ENCODE results near the gene MAN1A2. TPM values are rescaled to one million over a fixed set of nuclear protein-coding genes. Genes with fewer than 3 reads are reported as not detected.

The MAN1A2 gene
- total RNA-seq, 1 experiment from 2014 or later = 28.7 TPM

DNA sequence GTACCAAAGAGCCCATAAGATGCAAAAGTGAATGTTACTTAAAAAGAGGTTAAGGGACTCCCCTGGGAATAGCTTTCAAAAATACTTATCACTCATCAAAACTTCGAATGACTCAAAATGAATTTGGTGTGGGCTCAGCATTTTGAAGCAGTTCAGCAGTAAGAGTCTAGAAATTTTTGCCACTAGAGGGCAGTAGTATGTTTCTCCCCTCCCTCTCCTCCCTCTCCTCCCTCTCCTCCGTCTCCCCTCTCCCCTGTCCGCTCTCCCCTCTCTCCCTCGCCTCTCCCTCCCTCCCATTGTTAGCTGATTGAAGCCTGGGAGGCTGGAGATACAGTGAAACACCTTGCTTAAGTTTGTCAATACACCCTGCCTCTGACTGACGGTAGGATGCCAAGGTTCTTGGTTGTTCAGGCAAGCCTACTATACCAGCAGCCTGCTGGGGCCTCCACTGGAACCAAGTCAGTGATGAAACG is 167.8 kb downstream of the MAN1A2 start:
- in situ Hi-C loops (cut with HindIII; ENCODE audit: low pct_unique_long_range_greater_than_20kb, low sequenced_read_pairs) = no loop called here
- no peaks in the 10 kb centered on the region for H3K27me3 ChIP-seq (ENCODE audit: control insufficient read depth, insufficient read depth, low read length)
- intact Hi-C loops (cut with micrococcal nuclease; ENCODE audit: unreplicated experiment) = loop anchor here (5.0 to 10.0 kb wide), 2 partner anchors 140 to 217 kb away; no protein-coding TSS in a partner anchor

GRCh38 chr1:117535821-117536220 is 168.6 kb downstream of the MAN1A2 start:
- H3K27ac ChIP-seq (ENCODE audit: low read length) = no peak overlapping the region
- DNase-seq (ENCODE audit: low read depth, low spot score) (no peak), ATAC-seq (no peak)
- H3K27me3 ChIP-seq (ENCODE audit: control insufficient read depth, insufficient read depth, low read length) = no peaks in the 10 kb centered on the region
- H3K4me3 ChIP-seq (ENCODE audit: low read depth in 2 of 2, low read length in 2 of 2) = no peak overlapping the region
- H3K36me3 ChIP-seq (ENCODE audit: control insufficient read depth, insufficient read depth, low read length) = no peaks in the 10 kb centered on the region
- ChIA-PET CTCF (interaction anchor here (0.6 kb wide), 2 partner anchors 155 to 1924 kb away, joined by 4 to 6 read pairs; no protein-coding TSS in a partner anchor), POLR2A (no interaction called here)
- no TSS peak for BruUV-seq (replicated peaks)
- TF ChIP-seq POLR2AphosphoS5 (IDR thresholded peaks at IDR 0.05; ENCODE audit: low read depth, low read length) (no peak), TCF7L2 (IDR thresholded peaks at IDR 0.05; ENCODE audit: low read depth, low read length) (no peak), SIN3A (IDR thresholded peaks at IDR 0.05; ENCODE audit: borderline replicate concordance, insufficient read depth, low read depth, low read length) (no peak)
- TF ChIP-seq, protein P1, sequence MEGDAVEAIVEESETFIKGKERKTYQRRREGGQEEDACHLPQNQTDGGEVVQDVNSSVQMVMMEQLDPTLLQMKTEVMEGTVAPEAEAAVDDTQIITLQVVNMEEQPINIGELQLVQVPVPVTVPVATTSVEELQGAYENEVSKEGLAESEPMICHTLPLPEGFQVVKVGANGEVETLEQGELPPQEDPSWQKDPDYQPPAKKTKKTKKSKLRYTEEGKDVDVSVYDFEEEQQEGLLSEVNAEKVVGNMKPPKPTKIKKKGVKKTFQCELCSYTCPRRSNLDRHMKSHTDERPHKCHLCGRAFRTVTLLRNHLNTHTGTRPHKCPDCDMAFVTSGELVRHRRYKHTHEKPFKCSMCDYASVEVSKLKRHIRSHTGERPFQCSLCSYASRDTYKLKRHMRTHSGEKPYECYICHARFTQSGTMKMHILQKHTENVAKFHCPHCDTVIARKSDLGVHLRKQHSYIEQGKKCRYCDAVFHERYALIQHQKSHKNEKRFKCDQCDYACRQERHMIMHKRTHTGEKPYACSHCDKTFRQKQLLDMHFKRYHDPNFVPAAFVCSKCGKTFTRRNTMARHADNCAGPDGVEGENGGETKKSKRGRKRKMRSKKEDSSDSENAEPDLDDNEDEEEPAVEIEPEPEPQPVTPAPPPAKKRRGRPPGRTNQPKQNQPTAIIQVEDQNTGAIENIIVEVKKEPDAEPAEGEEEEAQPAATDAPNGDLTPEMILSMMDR (IDR thresholded peaks at IDR 0.05) = no peak
- TF ChIP-seq, protein P2, sequence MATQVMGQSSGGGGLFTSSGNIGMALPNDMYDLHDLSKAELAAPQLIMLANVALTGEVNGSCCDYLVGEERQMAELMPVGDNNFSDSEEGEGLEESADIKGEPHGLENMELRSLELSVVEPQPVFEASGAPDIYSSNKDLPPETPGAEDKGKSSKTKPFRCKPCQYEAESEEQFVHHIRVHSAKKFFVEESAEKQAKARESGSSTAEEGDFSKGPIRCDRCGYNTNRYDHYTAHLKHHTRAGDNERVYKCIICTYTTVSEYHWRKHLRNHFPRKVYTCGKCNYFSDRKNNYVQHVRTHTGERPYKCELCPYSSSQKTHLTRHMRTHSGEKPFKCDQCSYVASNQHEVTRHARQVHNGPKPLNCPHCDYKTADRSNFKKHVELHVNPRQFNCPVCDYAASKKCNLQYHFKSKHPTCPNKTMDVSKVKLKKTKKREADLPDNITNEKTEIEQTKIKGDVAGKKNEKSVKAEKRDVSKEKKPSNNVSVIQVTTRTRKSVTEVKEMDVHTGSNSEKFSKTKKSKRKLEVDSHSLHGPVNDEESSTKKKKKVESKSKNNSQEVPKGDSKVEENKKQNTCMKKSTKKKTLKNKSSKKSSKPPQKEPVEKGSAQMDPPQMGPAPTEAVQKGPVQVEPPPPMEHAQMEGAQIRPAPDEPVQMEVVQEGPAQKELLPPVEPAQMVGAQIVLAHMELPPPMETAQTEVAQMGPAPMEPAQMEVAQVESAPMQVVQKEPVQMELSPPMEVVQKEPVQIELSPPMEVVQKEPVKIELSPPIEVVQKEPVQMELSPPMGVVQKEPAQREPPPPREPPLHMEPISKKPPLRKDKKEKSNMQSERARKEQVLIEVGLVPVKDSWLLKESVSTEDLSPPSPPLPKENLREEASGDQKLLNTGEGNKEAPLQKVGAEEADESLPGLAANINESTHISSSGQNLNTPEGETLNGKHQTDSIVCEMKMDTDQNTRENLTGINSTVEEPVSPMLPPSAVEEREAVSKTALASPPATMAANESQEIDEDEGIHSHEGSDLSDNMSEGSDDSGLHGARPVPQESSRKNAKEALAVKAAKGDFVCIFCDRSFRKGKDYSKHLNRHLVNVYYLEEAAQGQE (IDR thresholded peaks at IDR 0.05; ENCODE audit: insufficient read depth in 1 of 2, low read depth in 2 of 2, low read length in 1 of 2) = no peak
- in situ Hi-C loops (cut with HindIII; ENCODE audit: low pct_unique_long_range_greater_than_20kb, low sequenced_read_pairs) = no loop called here
- intact Hi-C loops (cut with micrococcal nuclease; ENCODE audit: unreplicated experiment) = loop anchor here (5.0 to 10.0 kb wide), 2 partner anchors 139 to 216 kb away; no protein-coding TSS in a partner anchor
- no peaks in the 10 kb centered on the region for H3K9me3 ChIP-seq (ENCODE audit: control insufficient read depth, insufficient read depth, low read depth, low read length)
- no peaks in the 10 kb centered on the region for H3K4me1 ChIP-seq (ENCODE audit: control insufficient read depth, insufficient read depth, low read length)

More for the DNA sequence above, 167.8 kb downstream of the MAN1A2 start:
- POLR2A ChIA-PET = no interaction called here
- H3K4me1 ChIP-seq (ENCODE audit: control insufficient read depth, insufficient read depth, low read length) = no peaks in the 10 kb centered on the region
- DNase-seq (ENCODE audit: low read depth, low spot score) (no peak), ATAC-seq (peak; percentile 78; the same call in 1 of the 2 replicates)
- CTCF ChIA-PET = interaction anchor here (0.6 to 0.7 kb wide), 2 partner anchors 80 to 130 kb away, joined by 3 to 6 read pairs; no protein-coding TSS in a partner anchor
- H3K9me3 ChIP-seq (ENCODE audit: control insufficient read depth, insufficient read depth, low read depth, low read length) = no peaks in the 10 kb centered on the region
- no peak overlapping the region for H3K27ac ChIP-seq (ENCODE audit: low read length)
- no peak overlapping the region for H3K4me3 ChIP-seq (ENCODE audit: low read depth in 2 of 2, low read length in 2 of 2)
- TF ChIP-seq POLR2AphosphoS5 (IDR thresholded peaks at IDR 0.05; ENCODE audit: low read depth, low read length) = no peak
- TF ChIP-seq, protein P1 (IDR thresholded peaks at IDR 0.05) = peak; percentile 74
- TF ChIP-seq, protein P2 (IDR thresholded peaks at IDR 0.05; ENCODE audit: insufficient read depth in 1 of 2, low read depth in 2 of 2, low read length in 1 of 2) = no peak
- no TSS peak for BruUV-seq (replicated peaks)
- H3K36me3 ChIP-seq (ENCODE audit: control insufficient read depth, insufficient read depth, low read length) = no peaks in the 10 kb centered on the region

Data from Panc1 (cell line).